Posterior cingulate gyrus (tissue), 11 donors: ENCODE results near the gene CCDC181.

Source experiments
- DNase-seq, 10 donors: peaks; one replicate each; pipeline versions ENCODE4 v3.0.0 to v3.0.0-alpha.2; 2020 to 2021; ENCODE audit warnings: mixed read lengths in 3 of 10
- intact Hi-C: fragments of 100-400 bp; cut with DNase I; formaldehyde crosslinking; loops from one replicate; pipeline ENCODE4 v1.15.1; 2023

The CCDC181 gene

GRCh38 chr1:169345511-169345910 is 81.8 kb downstream of the CCDC181 start:
- DNase-seq: no peak
- intact Hi-C loops: loop anchor here (10.0 kb wide), 2 partner anchors 221 to 901 kb away; no protein-coding TSS in a partner anchor
